ENCODE results near the gene CCNJL. TPM values are rescaled to one million over a fixed set of nuclear protein-coding genes. Genes with fewer than 3 reads are reported as not detected.
A peak's percentile ranks its signal among the peaks of the same experiment; 100 is the strongest.

CCNJL gene
- total and polyA plus RNA-seq, 7 donors: 0.16 to 18.7 (median 4.7) TPM

DNA sequence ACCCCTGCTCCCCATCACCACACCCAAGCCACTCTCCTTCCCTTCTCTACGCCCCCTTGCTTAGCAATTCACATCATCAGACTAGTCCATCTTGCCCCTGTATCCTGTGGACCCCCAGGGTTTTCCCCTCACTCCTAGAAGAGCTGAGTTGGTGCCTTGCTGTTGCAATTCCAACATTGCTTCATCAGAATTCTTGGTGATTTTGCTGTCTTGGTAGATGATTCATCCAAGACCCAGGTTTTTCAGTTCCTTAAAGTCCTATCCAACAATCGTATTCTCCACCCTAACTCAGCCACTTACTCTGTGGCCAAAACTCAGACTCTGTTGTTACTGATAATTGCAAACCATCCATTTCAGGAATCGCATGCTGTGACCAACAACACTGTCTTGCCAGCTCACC is 21.4 kb upstream of the CCNJL start:
- DNase-seq: peak; percentile 13
- H3K4me1 ChIP-seq: no peaks in the 10 kb centered on the region
- H3K36me3 ChIP-seq: no peaks in the 10 kb centered on the region
- TF ChIP-seq POLR2AphosphoS5 (IDR thresholded peaks at IDR 0.05) (no peak), EP300 (IDR thresholded peaks at IDR 0.05) (no peak), POLR2A (IDR thresholded peaks at IDR 0.05) (no peak)
- TF ChIP-seq, protein P1, sequence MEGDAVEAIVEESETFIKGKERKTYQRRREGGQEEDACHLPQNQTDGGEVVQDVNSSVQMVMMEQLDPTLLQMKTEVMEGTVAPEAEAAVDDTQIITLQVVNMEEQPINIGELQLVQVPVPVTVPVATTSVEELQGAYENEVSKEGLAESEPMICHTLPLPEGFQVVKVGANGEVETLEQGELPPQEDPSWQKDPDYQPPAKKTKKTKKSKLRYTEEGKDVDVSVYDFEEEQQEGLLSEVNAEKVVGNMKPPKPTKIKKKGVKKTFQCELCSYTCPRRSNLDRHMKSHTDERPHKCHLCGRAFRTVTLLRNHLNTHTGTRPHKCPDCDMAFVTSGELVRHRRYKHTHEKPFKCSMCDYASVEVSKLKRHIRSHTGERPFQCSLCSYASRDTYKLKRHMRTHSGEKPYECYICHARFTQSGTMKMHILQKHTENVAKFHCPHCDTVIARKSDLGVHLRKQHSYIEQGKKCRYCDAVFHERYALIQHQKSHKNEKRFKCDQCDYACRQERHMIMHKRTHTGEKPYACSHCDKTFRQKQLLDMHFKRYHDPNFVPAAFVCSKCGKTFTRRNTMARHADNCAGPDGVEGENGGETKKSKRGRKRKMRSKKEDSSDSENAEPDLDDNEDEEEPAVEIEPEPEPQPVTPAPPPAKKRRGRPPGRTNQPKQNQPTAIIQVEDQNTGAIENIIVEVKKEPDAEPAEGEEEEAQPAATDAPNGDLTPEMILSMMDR (IDR thresholded peaks at IDR 0.05): no peak
- no peaks in the 10 kb centered on the region for H3K27me3 ChIP-seq
- no peaks in the 10 kb centered on the region for H3K9me3 ChIP-seq
- WGBS, 2 donors: 81 to 92% methylated on average over 3 of the region's 3 CpGs
- intact Hi-C loops (cut with DNase I): no loop called here
- H3K27ac ChIP-seq: no peak overlapping the region
- H3K4me3 ChIP-seq: no peak overlapping the region

DNA sequence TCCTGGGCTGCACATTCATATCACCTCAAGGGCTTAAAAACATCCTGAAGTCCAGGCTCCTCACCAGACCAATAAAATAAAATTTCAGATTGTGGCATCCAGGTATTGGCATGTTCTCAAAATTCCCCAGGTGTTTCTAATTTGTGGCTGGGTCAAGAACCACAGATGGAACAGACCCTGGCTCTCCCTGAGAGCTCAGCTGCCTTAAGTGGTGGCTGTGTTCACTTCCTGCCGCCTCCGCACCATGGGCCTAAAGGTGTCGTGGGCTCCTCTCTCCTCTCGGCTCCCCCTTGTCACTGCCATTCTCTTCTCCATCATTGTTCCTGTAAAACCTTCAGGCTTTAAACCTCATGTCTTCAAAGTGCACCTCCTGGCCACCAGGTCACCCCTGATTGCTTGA is 17.8 kb upstream of the CCNJL start:
- intact Hi-C loops (cut with DNase I): no loop called here
- WGBS, 2 donors: 75 to 90% methylated on average over 4 of the region's 4 CpGs

DNA sequence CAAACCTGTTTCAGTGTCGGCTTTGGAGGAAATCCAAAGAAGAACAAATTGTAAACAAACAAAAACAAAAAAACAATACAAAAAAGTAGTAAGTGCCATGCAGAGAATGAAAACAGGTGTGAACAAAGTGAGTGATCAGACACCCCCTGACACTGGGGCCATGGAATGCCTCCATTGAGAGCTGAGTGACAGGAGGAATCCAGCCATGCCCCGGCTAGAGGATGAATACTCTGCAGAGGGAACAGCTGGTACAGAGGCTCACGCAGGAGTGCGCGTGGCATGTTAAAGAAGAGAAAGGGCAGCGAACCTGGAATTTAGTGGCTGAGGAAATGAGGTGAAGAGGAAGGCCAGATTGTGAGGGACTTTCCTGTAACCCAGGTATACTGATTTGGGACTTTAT is 15.5 kb upstream of the CCNJL start:
- no peaks in the 10 kb centered on the region for H3K4me1 ChIP-seq
- 80 to 87% methylated on average over 6 of the region's 6 CpGs for WGBS, 2 donors
- H3K27ac ChIP-seq: no peak overlapping the region
- peak; percentile 48 for DNase-seq
- no peaks in the 10 kb centered on the region for H3K36me3 ChIP-seq
- H3K4me3 ChIP-seq: no peak overlapping the region
- intact Hi-C loops (cut with DNase I): no loop called here
- no peaks in the 10 kb centered on the region for H3K9me3 ChIP-seq
- TF ChIP-seq EP300 (IDR thresholded peaks at IDR 0.05): no peak
- TF ChIP-seq, protein P1 (IDR thresholded peaks at IDR 0.05): no peak
- no peaks in the 10 kb centered on the region for H3K27me3 ChIP-seq

More for the DNA sequence above, 17.8 kb upstream of the CCNJL start:
- TF ChIP-seq EP300 (IDR thresholded peaks at IDR 0.05) (no peak), POLR2A (IDR thresholded peaks at IDR 0.05) (no peak)
- TF ChIP-seq, protein P1 (IDR thresholded peaks at IDR 0.05): no peak
- H3K4me1 ChIP-seq: no peaks in the 10 kb centered on the region
- peak; percentile 7 for DNase-seq
- H3K4me3 ChIP-seq: no peak overlapping the region
- H3K36me3 ChIP-seq: no peaks in the 10 kb centered on the region
- H3K27ac ChIP-seq: no peak overlapping the region
- H3K9me3 ChIP-seq: no peaks in the 10 kb centered on the region
- no peaks in the 10 kb centered on the region for H3K27me3 ChIP-seq

DNA sequence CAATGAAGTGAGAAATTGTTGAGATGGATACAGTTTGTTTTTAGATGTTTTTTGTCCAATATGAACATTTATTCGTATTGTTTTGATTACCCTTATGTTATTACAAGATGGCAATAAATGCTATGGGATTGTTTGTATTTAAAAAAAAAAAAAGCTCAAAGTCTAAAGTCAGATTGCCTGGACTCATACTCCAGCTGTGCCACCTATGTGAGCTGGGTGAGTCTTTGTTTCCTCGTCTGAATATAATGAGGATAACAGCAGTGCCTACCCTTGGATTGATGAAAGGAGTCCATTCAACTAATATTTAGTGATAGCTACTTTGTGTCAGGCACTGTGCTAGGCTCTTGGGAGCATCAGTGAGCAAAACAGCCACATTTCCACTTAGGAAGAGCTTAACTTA is 14.6 kb upstream of the CCNJL start:
- 19 to 64% methylated on average over 2 of the region's 2 CpGs for WGBS, 2 donors
- Histone ChIP-seq H3K27ac (no peak overlapping the region), H3K27me3 (no peaks in the 10 kb centered on the region), H3K4me1 (no peaks in the 10 kb centered on the region), H3K9me3 (no peaks in the 10 kb centered on the region), H3K36me3 (no peaks in the 10 kb centered on the region), H3K4me3 (no peak overlapping the region)
- TF ChIP-seq POLR2A (IDR thresholded peaks at IDR 0.05): no peak
- TF ChIP-seq POLR2AphosphoS5 (IDR thresholded peaks at IDR 0.05): no peak
- no peak for TF ChIP-seq EP300 (IDR thresholded peaks at IDR 0.05)
- TF ChIP-seq, protein P1 (IDR thresholded peaks at IDR 0.05): no peak
- no peak for DNase-seq
- intact Hi-C loops (cut with DNase I): no loop called here

DNA sequence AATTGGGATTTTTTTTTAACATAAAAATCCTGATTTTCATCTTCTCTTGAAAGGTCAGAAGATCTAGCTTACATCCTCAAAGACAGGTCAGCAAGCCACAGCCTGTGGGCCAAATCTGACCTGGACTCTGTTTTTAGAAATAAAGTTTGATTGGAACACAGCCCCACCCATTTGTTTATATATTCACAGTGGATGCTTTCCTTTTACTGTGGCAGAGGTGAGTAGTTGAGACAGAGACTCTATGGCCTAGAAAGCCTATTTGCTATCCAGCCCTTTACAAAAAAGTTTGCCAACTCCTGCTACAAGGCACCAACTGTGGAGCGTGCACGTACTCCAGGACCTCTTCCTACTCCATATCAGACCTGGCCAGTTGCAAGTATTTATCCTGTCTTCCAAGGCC is 13.4 kb upstream of the CCNJL start:
- Histone ChIP-seq H3K9me3 (no peaks in the 10 kb centered on the region), H3K27ac (no peak overlapping the region), H3K4me1 (no peaks in the 10 kb centered on the region), H3K27me3 (no peaks in the 10 kb centered on the region), H3K36me3 (no peaks in the 10 kb centered on the region), H3K4me3 (no peak overlapping the region)
- no peak for DNase-seq
- intact Hi-C loops (cut with DNase I): no loop called here
- TF ChIP-seq, protein P1 (IDR thresholded peaks at IDR 0.05): no peak
- no peak for TF ChIP-seq EP300 (IDR thresholded peaks at IDR 0.05)
- TF ChIP-seq POLR2AphosphoS5 (IDR thresholded peaks at IDR 0.05): no peak
- no peak for TF ChIP-seq POLR2A (IDR thresholded peaks at IDR 0.05)
- 49 to 89% methylated on average over 2 of the region's 2 CpGs for WGBS, 2 donors

Measured in sigmoid colon (tissue), 7 donors.